ENCODE data around the gene KIRREL1. TPM values are rescaled to one million over a fixed set of nuclear protein-coding genes. Genes with fewer than 3 reads are reported as not detected.

KIRREL1 gene
- total RNA-seq, 1 experiment from 2014 or later, result 30.7 TPM

DNA sequence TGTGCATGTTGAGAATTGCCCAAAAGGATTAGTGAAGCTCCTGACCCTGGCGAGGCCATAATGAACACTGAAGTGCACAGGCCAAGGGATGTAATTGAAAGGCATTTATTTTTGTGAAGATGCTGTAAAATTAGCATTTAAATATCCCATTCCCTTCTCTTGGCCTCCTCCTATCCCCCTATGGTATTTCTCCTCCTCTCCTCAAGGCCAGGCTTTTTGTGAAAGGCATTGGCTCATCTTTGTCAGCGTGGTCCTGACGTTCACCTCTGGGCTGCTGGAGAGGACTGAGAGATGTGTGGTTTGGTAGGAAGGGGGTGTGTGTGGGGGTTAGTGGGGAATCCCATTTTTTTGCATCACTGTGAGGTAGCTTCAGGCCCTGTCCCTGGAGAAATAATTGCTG lies 105.7 kb downstream of the KIRREL1 start:
- Histone ChIP-seq H3K4me1 (replicated peaks; ENCODE audit: insufficient read depth) (no peaks in the 10 kb centered on the region), H3K4me3 (no peak overlapping the region), H3K27ac (no peak overlapping the region), H4K20me1 (ENCODE audit: insufficient read depth) (no peaks in the 10 kb centered on the region), H3K79me2 (ENCODE audit: low read depth) (no peaks in the 10 kb centered on the region), H2AFZ (no peak overlapping the region), H3K36me3 (ENCODE audit: low read depth) (no peaks in the 10 kb centered on the region), H3K4me2 (no peak overlapping the region), H3K9me3 (ENCODE audit: insufficient read depth, low read depth) (no peaks in the 10 kb centered on the region), H3K9me2 (ENCODE audit: insufficient read depth) (no peaks in the 10 kb centered on the region), H3K27me3 (ENCODE audit: insufficient read depth, low read depth) (peaks cover 4% of the 10 kb centered on the region), H3F3A (ENCODE audit: insufficient read depth, low read depth) (no peaks in the 10 kb centered on the region)
- DNase-seq, result no peak
- TF ChIP-seq, protein P1, sequence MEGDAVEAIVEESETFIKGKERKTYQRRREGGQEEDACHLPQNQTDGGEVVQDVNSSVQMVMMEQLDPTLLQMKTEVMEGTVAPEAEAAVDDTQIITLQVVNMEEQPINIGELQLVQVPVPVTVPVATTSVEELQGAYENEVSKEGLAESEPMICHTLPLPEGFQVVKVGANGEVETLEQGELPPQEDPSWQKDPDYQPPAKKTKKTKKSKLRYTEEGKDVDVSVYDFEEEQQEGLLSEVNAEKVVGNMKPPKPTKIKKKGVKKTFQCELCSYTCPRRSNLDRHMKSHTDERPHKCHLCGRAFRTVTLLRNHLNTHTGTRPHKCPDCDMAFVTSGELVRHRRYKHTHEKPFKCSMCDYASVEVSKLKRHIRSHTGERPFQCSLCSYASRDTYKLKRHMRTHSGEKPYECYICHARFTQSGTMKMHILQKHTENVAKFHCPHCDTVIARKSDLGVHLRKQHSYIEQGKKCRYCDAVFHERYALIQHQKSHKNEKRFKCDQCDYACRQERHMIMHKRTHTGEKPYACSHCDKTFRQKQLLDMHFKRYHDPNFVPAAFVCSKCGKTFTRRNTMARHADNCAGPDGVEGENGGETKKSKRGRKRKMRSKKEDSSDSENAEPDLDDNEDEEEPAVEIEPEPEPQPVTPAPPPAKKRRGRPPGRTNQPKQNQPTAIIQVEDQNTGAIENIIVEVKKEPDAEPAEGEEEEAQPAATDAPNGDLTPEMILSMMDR (conservative IDR thresholded peaks at IDR 0.05), result no peak
- TF ChIP-seq EZH2 (IDR thresholded peaks at IDR 0.05; ENCODE audit: low read depth), result no peak
- ChIA-PET POLR2A (ENCODE audit: unreplicated experiment) (no interaction called here), CTCF (interaction anchor here (0.7 kb wide), 1 partner anchor 1097 kb away, joined by 4 read pairs; no protein-coding TSS in a partner anchor)
- intact Hi-C loops (cut with micrococcal nuclease; ENCODE audit: unreplicated experiment), result no loop called here
- BruUV-seq (replicated peaks), result no TSS peak

DNA sequence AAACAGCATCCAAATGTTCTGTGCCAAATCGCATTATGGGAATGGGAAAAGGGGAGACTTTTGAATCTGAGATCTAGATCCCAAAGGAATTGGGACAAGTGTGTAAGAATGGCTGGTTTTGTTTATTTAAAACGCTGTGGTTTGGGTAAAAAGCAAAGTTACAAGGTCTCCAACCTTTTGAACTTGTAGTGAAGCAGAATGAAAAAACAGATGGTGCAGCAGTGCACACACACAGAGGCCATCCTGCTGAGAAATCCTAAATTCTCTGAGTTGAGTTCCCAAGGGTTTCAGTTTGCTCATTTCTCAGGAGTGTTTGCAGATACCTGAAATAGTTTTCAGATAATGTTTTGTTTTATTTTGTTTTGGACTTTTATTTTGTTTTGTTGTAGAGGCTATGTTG lies 107.1 kb downstream of the KIRREL1 start:
- H2AFZ ChIP-seq, result no peak overlapping the region
- no peak overlapping the region for H3K4me3 ChIP-seq
- no peaks in the 10 kb centered on the region for H3K36me3 ChIP-seq (ENCODE audit: low read depth)
- no peaks in the 10 kb centered on the region for H3F3A ChIP-seq (ENCODE audit: insufficient read depth, low read depth)
- no TSS peak for BruUV-seq (replicated peaks)
- H3K9me2 ChIP-seq (ENCODE audit: insufficient read depth), result no peaks in the 10 kb centered on the region
- H3K27me3 ChIP-seq (ENCODE audit: insufficient read depth, low read depth), result peaks cover 15% of the 10 kb centered on the region
- no peaks in the 10 kb centered on the region for H3K9me3 ChIP-seq (ENCODE audit: insufficient read depth, low read depth)
- no peak overlapping the region for H3K4me2 ChIP-seq
- TF ChIP-seq, protein P1 (conservative IDR thresholded peaks at IDR 0.05), result no peak
- no peak for TF ChIP-seq EZH2 (IDR thresholded peaks at IDR 0.05; ENCODE audit: low read depth)
- ChIA-PET CTCF (interaction anchor here (0.7 to 1.3 kb wide), 3 partner anchors 11 to 21 kb away, joined by 3 to 8 read pairs (median 4); no protein-coding TSS in a partner anchor), POLR2A (ENCODE audit: unreplicated experiment) (no interaction called here)
- no peaks in the 10 kb centered on the region for H3K79me2 ChIP-seq (ENCODE audit: low read depth)
- DNase-seq, result no peak
- H3K27ac ChIP-seq, result no peak overlapping the region
- no peaks in the 10 kb centered on the region for H3K4me1 ChIP-seq (replicated peaks; ENCODE audit: insufficient read depth)
- intact Hi-C loops (cut with micrococcal nuclease; ENCODE audit: unreplicated experiment), result no loop called here
- H4K20me1 ChIP-seq (ENCODE audit: insufficient read depth), result no peaks in the 10 kb centered on the region

DNA sequence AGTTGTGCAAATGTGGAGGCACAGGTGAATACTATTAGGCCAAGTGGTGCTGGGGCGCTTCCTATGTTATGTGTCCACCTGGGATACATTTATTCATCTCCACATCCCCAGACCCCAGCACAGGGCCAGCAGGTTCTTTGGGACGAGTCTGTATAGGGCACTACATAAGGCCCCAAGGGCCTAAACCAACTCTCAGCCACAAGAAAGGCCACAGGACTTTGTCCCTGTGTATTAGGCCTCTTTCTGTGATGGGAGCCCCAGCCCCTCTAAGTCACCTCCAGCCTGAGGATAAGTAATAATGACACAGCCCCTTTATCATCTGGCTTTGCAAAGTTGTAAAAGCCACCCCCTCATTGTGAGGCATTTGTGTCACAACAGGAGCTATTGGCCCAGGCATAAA lies 108.0 kb downstream of the KIRREL1 start:
- no peak for DNase-seq
- Histone ChIP-seq H3K27me3 (ENCODE audit: insufficient read depth, low read depth) (peaks cover 22% of the 10 kb centered on the region), H3K4me2 (no peak overlapping the region), H3K9me2 (ENCODE audit: insufficient read depth) (no peaks in the 10 kb centered on the region), H3K27ac (no peak overlapping the region), H2AFZ (no peak overlapping the region), H3K79me2 (ENCODE audit: low read depth) (no peaks in the 10 kb centered on the region), H3K36me3 (ENCODE audit: low read depth) (no peaks in the 10 kb centered on the region), H3K9me3 (ENCODE audit: insufficient read depth, low read depth) (no peaks in the 10 kb centered on the region), H4K20me1 (ENCODE audit: insufficient read depth) (no peaks in the 10 kb centered on the region), H3F3A (ENCODE audit: insufficient read depth, low read depth) (no peaks in the 10 kb centered on the region), H3K4me1 (replicated peaks; ENCODE audit: insufficient read depth) (no peaks in the 10 kb centered on the region), H3K4me3 (no peak overlapping the region)
- intact Hi-C loops (cut with micrococcal nuclease; ENCODE audit: unreplicated experiment), result no loop called here
- no peak for TF ChIP-seq EZH2 (IDR thresholded peaks at IDR 0.05; ENCODE audit: low read depth)
- TF ChIP-seq, protein P1 (conservative IDR thresholded peaks at IDR 0.05), result no peak
- BruUV-seq (replicated peaks), result no TSS peak
- POLR2A ChIA-PET (ENCODE audit: unreplicated experiment), result interaction anchor here (0.6 kb wide), 1 partner anchor 337 kb away, joined by 6 read pairs; no protein-coding TSS in a partner anchor
- CTCF ChIA-PET, result interaction anchor here (0.7 to 1.3 kb wide), 3 partner anchors 10 to 20 kb away, joined by 3 to 8 read pairs (median 4); no protein-coding TSS in a partner anchor

Measured in PC-9 (cell line).